ENCODE results near the gene LAMTOR3.
A peak's percentile ranks its signal among the peaks of the same experiment; 100 is the strongest.

The LAMTOR3 gene

DNA sequence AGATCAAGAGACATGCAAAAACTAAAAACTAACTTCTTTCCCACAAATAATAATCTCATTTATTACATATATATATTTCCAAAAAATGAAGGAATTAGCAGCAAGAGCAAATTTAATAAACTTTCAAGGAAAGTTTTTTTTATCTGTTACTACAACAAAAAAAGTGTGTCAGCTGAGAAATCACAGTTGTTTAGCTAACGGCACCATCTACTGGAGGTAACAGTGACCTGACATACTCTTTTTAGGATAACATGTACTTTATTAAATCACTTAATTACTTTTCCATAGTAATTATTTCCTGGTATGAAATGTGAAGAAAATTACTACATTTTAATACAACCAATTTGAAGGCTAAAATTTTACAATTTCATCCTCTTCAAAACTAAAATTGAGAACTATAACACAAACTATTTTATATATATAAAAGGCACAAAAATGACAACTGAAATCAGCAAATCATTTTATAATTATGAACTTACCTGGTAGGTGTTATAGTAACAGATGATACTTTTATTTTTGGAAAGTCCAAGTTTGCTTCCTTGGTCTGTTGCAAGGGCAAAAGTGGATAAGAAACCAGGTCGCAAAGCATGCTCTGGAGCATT, 9.1 kb downstream of the LAMTOR3 start:
- FAIRE-seq (no peak), DNase-seq (ENCODE audit: insufficient read length, low spot score) (no peak)
- TF ChIP-seq POLR2A (IDR thresholded peaks at IDR 0.05; ENCODE audit: low read depth, low read length), result no peak

DNA sequence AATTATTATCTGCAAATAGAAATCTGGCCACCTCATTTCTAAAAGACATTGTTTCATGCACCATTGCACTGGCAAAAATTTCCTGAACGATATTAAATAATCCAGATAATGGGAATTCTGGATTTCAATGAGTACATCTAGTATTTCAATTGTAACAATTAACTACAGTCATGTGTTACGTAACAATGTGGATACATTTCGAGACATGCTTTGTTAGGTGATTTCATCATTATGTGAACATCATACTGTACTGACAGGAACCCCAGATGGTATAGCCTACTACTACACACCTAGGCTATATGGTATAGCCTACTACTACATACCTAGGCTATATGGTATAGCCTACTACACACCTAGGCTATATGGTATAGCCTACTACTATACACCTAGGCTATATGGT, 14.8 kb downstream of the LAMTOR3 start:
- no peak for TF ChIP-seq POLR2A (IDR thresholded peaks at IDR 0.05; ENCODE audit: low read depth, low read length)
- no peak for FAIRE-seq
- DNase-seq (ENCODE audit: insufficient read length, low spot score), result no peak

DNA sequence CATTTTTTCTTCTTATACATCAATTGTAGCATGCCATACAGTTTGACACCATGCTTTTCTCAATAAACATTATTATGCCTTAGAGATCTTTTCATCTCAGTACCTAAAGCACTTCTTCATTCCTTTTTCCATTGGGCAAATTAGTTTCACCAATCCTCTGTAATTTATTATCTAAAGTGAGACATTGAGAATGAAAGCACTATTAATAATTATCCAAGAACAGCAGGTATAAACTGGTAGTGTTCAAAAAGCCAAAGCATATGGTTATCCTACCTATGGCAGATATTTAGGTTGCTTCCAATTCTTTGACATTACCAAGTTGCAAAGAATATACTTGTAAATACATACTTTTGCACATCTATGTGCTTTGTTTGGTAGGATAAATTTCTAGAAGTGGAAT, 15.6 kb downstream of the LAMTOR3 start:
- DNase-seq (ENCODE audit: insufficient read length, low spot score), result no peak
- no peak for TF ChIP-seq POLR2A (IDR thresholded peaks at IDR 0.05; ENCODE audit: low read depth, low read length)
- FAIRE-seq, result no peak

DNA sequence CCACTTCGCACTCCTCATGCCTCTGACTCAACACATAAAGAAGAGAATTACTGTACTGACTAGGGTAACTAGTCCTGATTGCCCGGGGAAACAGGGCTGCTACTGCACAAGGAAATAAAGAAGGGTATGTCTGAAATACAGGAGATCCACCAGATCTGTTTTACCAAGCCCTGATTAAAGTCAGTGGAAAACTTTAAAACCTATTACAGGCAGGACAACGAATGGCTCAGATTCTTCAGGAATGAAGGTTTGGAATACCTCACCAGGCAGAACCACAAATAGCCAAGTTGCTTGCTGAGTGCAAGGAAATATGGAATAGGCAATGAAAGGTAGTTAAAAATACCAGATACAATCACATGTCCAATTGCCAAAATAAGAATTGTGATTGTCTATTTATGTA, 17.3 kb downstream of the LAMTOR3 start:
- no peak for TF ChIP-seq POLR2A (IDR thresholded peaks at IDR 0.05; ENCODE audit: low read depth, low read length)
- FAIRE-seq (no peak), DNase-seq (ENCODE audit: insufficient read length, low spot score) (no peak)

DNA sequence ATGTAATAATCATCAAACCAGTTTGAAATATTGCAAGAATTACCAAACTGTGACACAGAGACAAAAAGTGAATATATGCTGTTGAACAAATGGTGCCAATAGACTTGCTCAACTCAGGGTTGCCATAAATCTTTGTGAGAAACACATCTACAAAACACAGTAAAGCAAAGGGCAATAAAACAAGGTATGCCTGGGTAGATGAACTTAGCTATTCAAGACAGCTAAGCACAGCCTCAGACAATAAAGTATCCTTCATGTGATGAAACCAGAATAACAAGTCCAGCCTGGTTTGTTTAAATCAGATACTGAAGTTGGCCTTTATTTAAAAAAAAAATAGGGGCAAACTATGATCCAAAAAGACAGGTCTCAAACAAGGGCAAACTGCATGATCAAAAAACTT, 19.2 kb downstream of the LAMTOR3 start:
- no peak for TF ChIP-seq POLR2A (IDR thresholded peaks at IDR 0.05; ENCODE audit: low read depth, low read length)
- DNase-seq (ENCODE audit: insufficient read length, low spot score), result no peak
- no peak for FAIRE-seq

DNA sequence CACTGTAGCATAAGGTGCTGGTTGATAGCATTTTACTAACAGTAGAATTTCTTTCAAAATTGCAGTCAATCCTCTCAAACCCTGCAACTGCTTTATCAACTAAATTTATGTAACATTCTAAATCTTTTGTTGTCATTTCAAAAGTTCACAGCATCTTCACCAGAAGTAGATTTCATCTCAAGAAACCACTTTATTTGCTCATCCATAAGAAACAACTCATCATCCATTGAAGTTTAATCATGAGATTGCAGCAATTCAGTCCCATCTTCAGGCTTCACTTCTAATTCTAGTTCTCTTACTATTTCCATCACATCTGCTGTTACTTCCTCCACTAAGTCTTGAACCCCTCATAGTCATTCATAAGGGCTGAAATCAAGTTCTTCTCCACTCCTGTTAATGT, 21.7 kb downstream of the LAMTOR3 start:
- no peak for TF ChIP-seq POLR2A (IDR thresholded peaks at IDR 0.05; ENCODE audit: low read depth, low read length)
- FAIRE-seq (no peak), DNase-seq (ENCODE audit: insufficient read length, low spot score) (no peak)

DNA sequence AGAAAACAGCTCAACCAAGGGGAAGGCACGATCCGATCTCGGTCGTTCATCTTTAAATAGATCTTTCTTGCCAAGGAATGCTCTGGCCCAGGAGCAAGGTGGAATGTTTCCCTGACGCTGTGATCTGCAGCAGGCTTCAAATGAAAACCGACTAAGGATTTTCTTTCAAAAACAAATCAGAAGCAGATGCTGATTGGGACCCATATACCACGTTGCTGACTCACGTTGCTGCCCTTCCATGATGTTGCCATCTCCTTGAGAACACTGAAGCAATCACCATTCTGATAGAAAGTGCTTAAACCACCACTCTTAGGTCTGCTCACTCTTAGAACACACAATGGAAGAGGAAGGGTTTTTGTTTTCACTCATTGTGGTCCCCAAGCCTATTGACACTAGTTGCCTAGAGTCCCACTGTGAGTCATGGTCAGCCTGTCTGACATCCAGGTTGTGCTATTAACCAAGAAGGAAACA, 26.1 kb downstream of the LAMTOR3 start:
- FAIRE-seq, result no peak

DNA sequence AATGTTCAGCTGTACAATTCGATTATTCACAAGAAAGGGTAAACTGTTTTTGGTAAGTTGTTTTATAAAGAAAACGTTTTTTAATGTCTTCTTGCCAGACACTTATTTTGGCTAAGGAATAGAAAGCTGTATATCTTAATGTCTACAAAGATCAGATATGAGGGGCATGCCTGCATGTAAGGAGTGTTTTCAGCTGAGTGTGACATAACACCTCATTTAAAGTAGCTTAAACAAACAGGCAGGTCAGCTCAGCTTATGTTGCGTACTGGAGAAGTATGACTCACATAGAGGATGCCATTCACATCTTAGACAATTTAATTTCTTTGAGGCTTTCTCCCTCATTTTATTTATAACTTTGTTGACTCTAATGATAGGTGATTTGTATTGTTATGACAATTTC, 30.4 kb downstream of the LAMTOR3 start:
- no peak for TF ChIP-seq POLR2A (IDR thresholded peaks at IDR 0.05; ENCODE audit: low read depth, low read length)
- FAIRE-seq (peak; percentile 72), DNase-seq (ENCODE audit: insufficient read length, low spot score) (no peak)

More for the DNA sequence above, 26.1 kb downstream of the LAMTOR3 start:
- TF ChIP-seq POLR2A (IDR thresholded peaks at IDR 0.05; ENCODE audit: low read depth, low read length), result no peak
- no peak for DNase-seq (ENCODE audit: insufficient read length, low spot score)

DNA sequence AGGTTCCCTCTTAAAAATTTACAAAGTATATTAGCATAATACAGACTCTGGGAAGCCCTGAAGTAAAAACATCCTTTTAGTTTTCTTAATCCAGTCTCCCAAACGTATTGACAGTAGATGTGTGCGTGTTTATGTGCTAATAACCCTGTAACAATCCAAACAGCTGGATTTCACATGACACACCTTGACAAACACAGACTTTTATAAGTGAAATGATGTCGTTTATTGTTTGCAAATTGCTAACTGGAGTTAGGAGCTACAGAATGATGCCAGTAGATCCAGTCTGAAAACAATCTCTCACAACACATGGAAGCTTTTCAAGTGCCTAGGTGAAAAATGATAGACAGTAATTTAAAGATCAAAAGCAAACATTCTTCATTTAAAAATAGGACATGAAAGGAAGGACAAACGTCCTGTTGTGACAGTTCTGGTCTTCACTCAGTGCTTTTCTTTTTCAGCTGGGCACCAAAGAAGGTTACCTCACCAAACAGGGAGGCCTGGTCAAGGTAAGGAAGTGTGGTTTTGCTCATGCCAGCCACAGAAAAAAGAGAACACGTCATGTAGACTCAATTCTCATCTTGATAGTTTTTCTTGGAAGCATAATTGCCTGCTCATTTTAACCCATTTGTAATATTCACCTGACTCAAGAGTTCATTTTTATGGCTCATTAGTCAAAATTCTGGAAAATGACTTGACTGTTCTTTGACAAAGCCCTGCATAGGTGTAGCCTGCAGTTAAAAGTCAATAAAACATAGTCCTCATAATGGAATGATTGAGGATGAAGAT, 32.9 kb downstream of the LAMTOR3 start:
- TF ChIP-seq POLR2A (IDR thresholded peaks at IDR 0.05; ENCODE audit: low read depth, low read length), result no peak
- DNase-seq (ENCODE audit: insufficient read length, low spot score) (no peak), FAIRE-seq (no peak)

DNA sequence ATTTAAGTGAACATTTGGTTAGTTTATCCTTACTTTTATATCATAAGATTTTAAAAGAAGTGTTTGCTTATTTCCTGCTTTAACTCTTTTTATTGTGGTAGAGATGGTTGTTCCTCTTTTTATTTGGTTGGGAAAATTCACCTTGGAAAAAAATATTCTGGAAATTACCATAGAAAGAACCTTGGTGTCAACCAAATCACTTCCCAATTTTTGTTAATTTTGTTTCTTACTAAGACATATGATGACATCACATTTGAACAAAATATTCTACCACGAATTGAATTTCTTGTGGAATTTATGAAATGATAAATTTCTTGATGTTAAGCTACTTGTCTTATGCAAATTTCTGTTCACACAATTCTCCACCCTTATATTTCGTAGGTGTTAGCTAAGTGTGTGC, 33.7 kb downstream of the LAMTOR3 start:
- FAIRE-seq (no peak), DNase-seq (ENCODE audit: insufficient read length, low spot score) (no peak)
- no peak for TF ChIP-seq POLR2A (IDR thresholded peaks at IDR 0.05; ENCODE audit: low read depth, low read length)

DNA sequence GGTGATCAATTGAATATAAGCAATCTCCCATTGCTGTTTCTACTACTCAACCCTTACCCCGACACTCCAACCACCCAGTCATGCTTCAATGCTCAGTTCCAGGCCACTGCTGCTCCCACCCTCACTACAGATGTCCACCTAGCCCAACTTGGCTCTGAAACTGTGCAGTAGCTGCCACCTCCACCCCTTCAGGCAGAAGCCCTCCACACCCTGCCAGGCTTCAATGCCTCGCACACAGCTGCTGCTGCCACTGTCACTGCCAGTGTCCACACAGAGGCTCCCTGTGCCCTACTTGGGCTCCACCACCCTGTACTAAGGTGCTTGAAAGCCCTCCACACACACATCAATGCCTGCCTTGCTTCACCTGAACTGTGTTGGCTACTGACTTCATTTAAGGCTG, 34.6 kb downstream of the LAMTOR3 start:
- no peak for TF ChIP-seq POLR2A (IDR thresholded peaks at IDR 0.05; ENCODE audit: low read depth, low read length)
- FAIRE-seq (no peak), DNase-seq (ENCODE audit: insufficient read length, low spot score) (no peak)

DNA sequence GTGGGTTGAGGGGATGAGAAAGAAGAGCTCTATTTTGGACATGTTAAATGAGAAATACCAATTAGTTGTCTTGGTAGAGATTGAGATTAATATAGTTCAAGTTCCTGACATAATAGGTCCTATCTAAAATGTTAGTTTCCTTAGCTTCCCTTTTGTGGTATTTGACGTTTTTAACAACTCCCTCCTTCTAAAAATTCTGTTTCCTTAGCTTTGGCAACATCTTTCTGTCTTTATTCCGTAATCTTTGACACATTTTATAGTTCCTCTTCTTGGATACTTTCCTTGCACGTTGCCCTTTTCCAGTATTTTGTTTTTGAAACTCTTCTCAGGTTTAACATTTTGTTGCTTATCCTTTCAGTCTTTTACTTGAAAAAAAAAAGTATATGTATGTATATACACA, 36.9 kb downstream of the LAMTOR3 start:
- no peak for TF ChIP-seq POLR2A (IDR thresholded peaks at IDR 0.05; ENCODE audit: low read depth, low read length)
- FAIRE-seq (no peak), DNase-seq (ENCODE audit: insufficient read length, low spot score) (no peak)

DNA sequence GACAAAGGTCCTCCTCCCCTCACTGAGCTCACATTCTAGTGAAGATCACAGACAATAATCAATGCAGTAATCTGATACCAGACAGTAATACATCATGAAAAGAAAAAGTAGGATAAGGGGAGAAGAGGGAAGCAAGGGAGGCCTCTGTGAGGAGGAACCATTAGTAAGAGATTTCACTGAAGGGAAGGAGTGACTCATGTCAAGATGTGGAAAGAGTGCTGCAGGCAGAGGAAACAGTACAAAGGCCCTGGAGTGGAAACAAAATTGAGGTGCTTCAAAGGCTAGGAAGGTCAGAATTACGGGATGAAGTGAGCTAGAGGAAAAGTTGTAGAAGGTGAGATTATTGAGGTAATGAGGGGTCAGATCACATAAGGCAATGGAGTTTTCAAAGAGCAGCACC, 38.1 kb downstream of the LAMTOR3 start:
- no peak for FAIRE-seq
- no peak for DNase-seq (ENCODE audit: insufficient read length, low spot score)
- no peak for TF ChIP-seq POLR2A (IDR thresholded peaks at IDR 0.05; ENCODE audit: low read depth, low read length)

DNA sequence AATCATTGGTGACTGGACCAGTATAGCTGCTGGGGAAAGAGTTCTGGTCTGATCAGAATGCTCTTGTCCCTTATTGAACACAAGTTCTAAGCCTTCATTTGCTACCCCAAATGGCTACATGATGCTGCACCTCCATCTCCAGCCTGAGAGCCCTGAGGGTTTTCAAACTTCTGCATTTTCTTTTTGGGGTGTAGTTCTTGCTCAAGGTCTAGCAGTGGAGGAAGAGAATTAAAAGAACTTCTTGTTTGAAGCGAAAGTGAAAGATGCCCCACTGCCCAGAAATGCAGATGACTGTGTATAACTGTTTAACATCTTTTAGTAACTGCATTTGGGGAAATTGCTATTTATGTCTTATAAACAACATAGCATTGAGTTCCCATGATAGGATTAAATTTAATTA, 38.5 kb downstream of the LAMTOR3 start:
- FAIRE-seq (no peak), DNase-seq (ENCODE audit: insufficient read length, low spot score) (no peak)
- TF ChIP-seq POLR2A (IDR thresholded peaks at IDR 0.05; ENCODE audit: low read depth, low read length), result no peak

DNA sequence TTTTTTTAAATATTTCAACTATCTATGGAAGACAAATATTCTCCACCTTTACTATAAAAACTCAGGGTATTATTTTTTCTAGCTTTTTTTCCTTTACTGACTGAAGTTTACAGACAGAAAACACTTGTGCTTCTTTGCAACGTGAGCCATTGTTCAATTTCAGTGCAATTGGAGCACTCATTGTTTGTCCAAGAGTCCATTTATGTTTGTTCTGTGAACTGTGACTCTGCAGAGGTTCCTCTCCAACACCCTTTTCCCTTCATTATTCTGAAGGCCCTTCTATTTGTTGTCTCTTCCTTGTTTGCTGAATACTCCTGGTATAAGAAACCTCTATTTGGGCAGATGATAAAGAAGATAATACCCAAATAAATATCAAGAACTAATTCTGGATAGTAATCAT, 40.2 kb downstream of the LAMTOR3 start:
- no peak for TF ChIP-seq POLR2A (IDR thresholded peaks at IDR 0.05; ENCODE audit: low read depth, low read length)
- DNase-seq (ENCODE audit: insufficient read length, low spot score) (no peak), FAIRE-seq (no peak)

Measured in H54 (cell line).